Transverse colon (tissue), 4 donors: Measurements from ENCODE around the gene CACNB3.

Experiments
- POLR2AphosphoS5 ChIP-seq, 3 donors: sonication (generic); formaldehyde crosslinking; IDR thresholded peaks; one replicate each; pipeline ENCODE4 v1.6.1; 2016; ENCODE audit warnings: antibody characterized with exemption in 3 of 3
- TF ChIP-seq, protein P1 (sequence below), 5 experiments: fragments of 200-600 bp in 3 of 5; fragments of 450-650 bp in 2 of 5; sonication (generic) in 3 of 5; IDR thresholded peaks; 1 replicate in 2 of 5; 2 replicates in 3 of 5; pipeline ENCODE4 v1.5.1; 2016 to 2017; ENCODE audit warnings: antibody characterized with exemption in 5 of 5, inconsistent platforms in 3 of 5, mild to moderate bottlenecking in 2 of 5, moderate library complexity in 1 of 5

DNA sequence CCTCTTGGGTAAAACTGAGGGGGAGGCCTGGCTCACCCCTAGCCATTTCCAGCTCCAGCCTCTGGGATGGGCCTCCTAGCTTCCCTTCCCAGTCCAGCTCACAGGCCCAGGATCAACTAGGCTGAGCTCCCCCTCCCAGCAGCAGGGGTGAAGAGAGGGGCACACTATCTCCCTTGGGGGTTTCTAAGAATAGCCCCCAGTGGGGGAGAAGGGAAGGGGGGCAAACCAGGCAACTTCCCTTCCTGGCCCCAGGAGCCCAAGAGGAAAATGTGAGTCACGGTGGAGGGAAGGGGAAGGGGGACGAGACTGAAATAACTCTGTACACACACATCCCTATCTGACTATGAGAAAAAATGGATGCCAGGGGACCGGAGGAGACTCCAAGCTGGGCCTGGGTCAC, 38.4 kb upstream of the CACNB3 start:
- TF ChIP-seq, protein P1, sequence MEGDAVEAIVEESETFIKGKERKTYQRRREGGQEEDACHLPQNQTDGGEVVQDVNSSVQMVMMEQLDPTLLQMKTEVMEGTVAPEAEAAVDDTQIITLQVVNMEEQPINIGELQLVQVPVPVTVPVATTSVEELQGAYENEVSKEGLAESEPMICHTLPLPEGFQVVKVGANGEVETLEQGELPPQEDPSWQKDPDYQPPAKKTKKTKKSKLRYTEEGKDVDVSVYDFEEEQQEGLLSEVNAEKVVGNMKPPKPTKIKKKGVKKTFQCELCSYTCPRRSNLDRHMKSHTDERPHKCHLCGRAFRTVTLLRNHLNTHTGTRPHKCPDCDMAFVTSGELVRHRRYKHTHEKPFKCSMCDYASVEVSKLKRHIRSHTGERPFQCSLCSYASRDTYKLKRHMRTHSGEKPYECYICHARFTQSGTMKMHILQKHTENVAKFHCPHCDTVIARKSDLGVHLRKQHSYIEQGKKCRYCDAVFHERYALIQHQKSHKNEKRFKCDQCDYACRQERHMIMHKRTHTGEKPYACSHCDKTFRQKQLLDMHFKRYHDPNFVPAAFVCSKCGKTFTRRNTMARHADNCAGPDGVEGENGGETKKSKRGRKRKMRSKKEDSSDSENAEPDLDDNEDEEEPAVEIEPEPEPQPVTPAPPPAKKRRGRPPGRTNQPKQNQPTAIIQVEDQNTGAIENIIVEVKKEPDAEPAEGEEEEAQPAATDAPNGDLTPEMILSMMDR (IDR thresholded peaks at IDR 0.05) = no peak
- TF ChIP-seq POLR2AphosphoS5 (IDR thresholded peaks at IDR 0.05) = no peak
